H1 (cell line): ENCODE measurements around the gene ZDHHC3. TPM values are rescaled to one million over a fixed set of nuclear protein-coding genes. Genes with fewer than 3 reads are reported as not detected.

Source experiments
- CTCF ChIA-PET: fragments of 300-600 bp; sonication (Branson Sonifier 250); formaldehyde crosslinking; loops from one replicate; lab custom pipeline; 2021; ENCODE audit not compliant: partially characterized antibody; lab: Charles Lee
- POLR2A ChIA-PET: fragments of 300-600 bp; sonication (Branson Sonifier 250); formaldehyde crosslinking; loops from one replicate; lab custom pipeline; 2021; ENCODE audit warnings: inconsistent platforms; ENCODE audit not compliant: partially characterized antibody; lab: Charles Lee
- DNase-seq, 2 experiments: peaks; one replicate each; pipeline versions ENCODE4 v3.0.0 to v3.0.0-alpha.2; 2010 to 2022; ENCODE audit warnings: low spot score in 2 of 2, low read depth in 1 of 2, mixed read lengths in 1 of 2
- FAIRE-seq: peaks from 2 replicates; lab custom pipeline; 2011; peaks lifted over from hg19 to GRCh38; lab: Jason Lieb, UNC
- H2AFZ ChIP-seq: 2 replicates; pipeline ENCODE4 v1.8.1; 2012; ENCODE audit warnings: low read length, inconsistent platforms
- H2AK5ac ChIP-seq: 2 replicates; pipeline ENCODE4 v1.6.1; 2013; ENCODE audit warnings: low read depth, low read length
- H2BK120ac ChIP-seq: replicated peaks from 2 replicates; pipeline ENCODE3; 2013; ENCODE audit warnings: low read depth, low read length, inconsistent platforms
- H2BK12ac ChIP-seq: 2 replicates; pipeline ENCODE4 v1.6.1; 2013; ENCODE audit warnings: low read depth, low read length
- H2BK15ac ChIP-seq: 2 replicates; pipeline ENCODE4 v1.6.1; 2013; ENCODE audit warnings: low read length
- H2BK20ac ChIP-seq: 2 replicates; pipeline ENCODE4 v1.6.1; 2013; ENCODE audit warnings: low read length
- H2BK5ac ChIP-seq: 2 replicates; pipeline ENCODE4 v1.6.1; 2013; ENCODE audit warnings: low read depth, low read length
- H3K14ac ChIP-seq: 2 replicates; pipeline ENCODE4 v1.6.1; 2013; ENCODE audit warnings: inconsistent platforms; ENCODE audit not compliant: insufficient read length
- H3K18ac ChIP-seq: 2 replicates; pipeline ENCODE4 v1.6.1; 2013; ENCODE audit warnings: low read length; ENCODE audit errors: extremely low read depth
- H3K23ac ChIP-seq: 2 replicates; pipeline ENCODE4 v1.6.1; 2013; ENCODE audit warnings: inconsistent platforms; ENCODE audit not compliant: insufficient read length
- H3K23me2 ChIP-seq: 2 replicates; pipeline ENCODE4 v1.6.1; 2013; ENCODE audit warnings: low read depth, low read length
- H3K27ac ChIP-seq: 2 replicates; pipeline ENCODE4 v1.6.1; 2011; ENCODE audit warnings: low read depth, low read length, inconsistent platforms
- H3K27me3 ChIP-seq, 4 experiments: replicated peaks in 1 of 4; 1 replicate in 1 of 4; 2 replicates in 3 of 4; pipeline versions ENCODE4 v1.6.1 to v1.8.1; 2011 to 2013; ENCODE audit warnings: low read length in 3 of 4, mild to moderate bottlenecking in 3 of 4, inconsistent platforms in 2 of 4, mixed read lengths in 2 of 4, moderate library complexity in 1 of 4; ENCODE audit not compliant: control insufficient read depth in 3 of 4, insufficient read depth in 3 of 4; ENCODE audit errors: extremely low read depth in 1 of 4
- H3K36me3 ChIP-seq, 4 experiments: 2 replicates each; pipeline versions ENCODE4 v1.6.1 to v1.8.1; 2011 to 2013; ENCODE audit warnings: mild to moderate bottlenecking in 4 of 4, low read length in 3 of 4, moderate library complexity in 2 of 4, control low read depth in 1 of 4, inconsistent platforms in 1 of 4; ENCODE audit not compliant: insufficient read depth in 4 of 4, control insufficient read depth in 2 of 4
- H3K4ac ChIP-seq: replicated peaks from 2 replicates; pipeline ENCODE3; 2013; ENCODE audit warnings: low read length, low read depth, mixed read lengths, inconsistent platforms; ENCODE audit not compliant: insufficient read length
- H3K4me1 ChIP-seq, 4 experiments: replicated peaks in 1 of 4; 1 replicate in 1 of 4; 2 replicates in 3 of 4; pipeline versions ENCODE4 v1.6.1 to v1.8.1; 2011 to 2013; ENCODE audit warnings: low read length in 3 of 4, inconsistent platforms in 2 of 4, mixed read lengths in 1 of 4; ENCODE audit not compliant: insufficient read depth in 4 of 4, control insufficient read depth in 3 of 4
- H3K4me2 ChIP-seq, 2 experiments: 2 replicates each; pipeline versions ENCODE4 v1.6.1 to v1.8.1; 2011 to 2013; ENCODE audit warnings: low read depth in 2 of 2, low read length in 2 of 2, control low read depth in 1 of 2, inconsistent platforms in 1 of 2, mild to moderate bottlenecking in 1 of 2; ENCODE audit not compliant: insufficient read depth in 1 of 2
- H3K4me3 ChIP-seq, 4 experiments: fragments of 200-600, 300-600 bp in 1 of 4; sonication (generic), shearing (Covaris generic), sonication (Bioruptor Twin) in 1 of 4; 2 replicates each; pipeline versions ENCODE4 v1.5.1 to v1.8.1; 2011 to 2016; ENCODE audit warnings: low read length in 4 of 4, low read depth in 3 of 4, control low read depth in 2 of 4, inconsistent platforms in 2 of 4, mild to moderate bottlenecking in 2 of 4, mixed read lengths in 1 of 4, moderate library complexity in 1 of 4; ENCODE audit not compliant: insufficient read depth in 2 of 4; ENCODE audit errors: extremely low read depth in 1 of 4
- H3K56ac ChIP-seq: replicated peaks from 2 replicates; pipeline ENCODE3; 2013; ENCODE audit warnings: low read depth, mild to moderate bottlenecking, mixed read lengths, low read length, inconsistent platforms; ENCODE audit not compliant: insufficient read length
- H3K79me1 ChIP-seq: 2 replicates; pipeline ENCODE4 v1.6.1; 2013; ENCODE audit warnings: low read depth, low read length, control low read depth
- H3K79me2 ChIP-seq, 2 experiments: 2 replicates each; pipeline versions ENCODE4 v1.6.1 to v1.8.1; 2012 to 2013; ENCODE audit warnings: low read length in 2 of 2, mild to moderate bottlenecking in 2 of 2, inconsistent platforms in 1 of 2; ENCODE audit not compliant: insufficient read depth in 2 of 2, control insufficient read depth in 1 of 2
- H3K9ac ChIP-seq, 4 experiments: replicated peaks in 1 of 4; 1 replicate in 1 of 4; 2 replicates in 3 of 4; pipeline versions ENCODE4 v1.6.1 to v1.8.1; 2011 to 2013; ENCODE audit warnings: low read depth in 3 of 4, low read length in 3 of 4, control low read depth in 2 of 4, mild to moderate bottlenecking in 2 of 4, moderate library complexity in 2 of 4, inconsistent platforms in 1 of 4; ENCODE audit errors: extremely low read depth in 1 of 4
- H3K9me3 ChIP-seq, 2 experiments: 2 replicates each; pipeline versions ENCODE4 v1.6.1 to v1.8.1; 2012 to 2013; ENCODE audit warnings: mild to moderate bottlenecking in 2 of 2, moderate library complexity in 2 of 2, control low read depth in 1 of 2, inconsistent platforms in 1 of 2, low read depth in 1 of 2, low read length in 1 of 2, mixed read lengths in 1 of 2; ENCODE audit not compliant: insufficient read depth in 2 of 2
- H4K20me1 ChIP-seq, 2 experiments: replicated peaks in 1 of 2; 2 replicates each; pipeline versions ENCODE3 to v1.8.1; 2011 to 2013; ENCODE audit warnings: inconsistent platforms in 2 of 2, low read length in 2 of 2, mild to moderate bottlenecking in 1 of 2; ENCODE audit not compliant: insufficient read depth in 2 of 2, control insufficient read depth in 1 of 2
- H4K5ac ChIP-seq: 2 replicates; pipeline ENCODE4 v1.6.1; 2013; ENCODE audit warnings: low read length, low read depth, mixed read lengths, inconsistent platforms; ENCODE audit not compliant: insufficient read length
- H4K8ac ChIP-seq: 2 replicates; pipeline ENCODE4 v1.8.0; 2013; ENCODE audit warnings: mild to moderate bottlenecking, moderate library complexity, low read length, inconsistent platforms; ENCODE audit not compliant: insufficient read depth; ENCODE audit errors: extremely low read depth
- H4K91ac ChIP-seq: replicated peaks from 2 replicates; pipeline ENCODE3; 2013; ENCODE audit warnings: low read length, mixed read lengths, inconsistent platforms; ENCODE audit not compliant: insufficient read length
- CBX5 ChIP-seq: fragments of 300-800, 300-1000 bp; sonication (generic); IDR thresholded peaks from 2 replicates; pipeline ENCODE4 v1.7.1; 2016; ENCODE audit warnings: antibody characterized with exemption, low read length, low read depth
- CHD1 ChIP-seq: IDR thresholded peaks from 2 replicates; pipeline ENCODE4 v1.6.1; 2012; ENCODE audit warnings: low read depth, low read length, improper control_type of control experiment
- CTBP2 ChIP-seq: IDR thresholded peaks from 2 replicates; pipeline ENCODE4 v1.7.0; 2011; ENCODE audit warnings: borderline replicate concordance, mild to moderate bottlenecking, moderate library complexity, mixed read lengths, low read length; ENCODE audit not compliant: insufficient read depth, insufficient read length
- HDAC6 ChIP-seq: IDR thresholded peaks from one replicate; pipeline ENCODE4 v1.7.1; 2012; ENCODE audit warnings: low read depth, mild to moderate bottlenecking, inconsistent platforms, low read length, moderate library complexity
- NANOG ChIP-seq: IDR thresholded peaks from 2 replicates; pipeline ENCODE4 v1.6.1; 2011; ENCODE audit warnings: low read length, low read depth, mild to moderate bottlenecking, inconsistent platforms; ENCODE audit not compliant: insufficient read depth, poor library complexity, severe bottlenecking
- NRF1 ChIP-seq: IDR thresholded peaks from 2 replicates; pipeline ENCODE4 v1.6.1; 2011; ENCODE audit warnings: mild to moderate bottlenecking, low read depth, low read length, improper control_type of control experiment
- RAD21 ChIP-seq, 2 experiments: IDR thresholded peaks in 1 of 2; conservative IDR thresholded peaks in 1 of 2; 2 replicates each; pipeline ENCODE4 v1.6.1; 2011; ENCODE audit warnings: low read depth in 2 of 2, low read length in 2 of 2, improper control_type of control experiment in 1 of 2, inconsistent platforms in 1 of 2, mild to moderate bottlenecking in 1 of 2, moderate library complexity in 1 of 2
- TAF7 ChIP-seq: optimal IDR thresholded peaks from 2 replicates; pipeline ENCODE3; 2011; ENCODE audit warnings: low read depth, mild to moderate bottlenecking, inconsistent platforms, low read length, moderate library complexity, borderline replicate concordance
- TBP ChIP-seq: IDR thresholded peaks from 2 replicates; pipeline ENCODE4 v1.6.1; 2011; ENCODE audit warnings: low read depth, low read length, improper control_type of control experiment
- TEAD4 ChIP-seq: IDR thresholded peaks from 2 replicates; pipeline ENCODE4 v1.6.1; 2012; ENCODE audit warnings: low read depth, low read length, inconsistent platforms, mixed read lengths
- YY1 ChIP-seq: IDR thresholded peaks from 2 replicates; pipeline ENCODE4 v1.6.1; 2011; ENCODE audit warnings: low read depth, mild to moderate bottlenecking, low read length
- WGBS, 2 experiments: shearing (Covaris generic) in 1 of 2; methylation state at CpG; one replicate each; pipeline versions ENCODE4 v1.1.6 to v1.1.7; 2013 to 2015; ENCODE audit warnings: low lambda C conversion rate in 2 of 2, mixed read lengths in 2 of 2, inconsistent platforms in 1 of 2, low coverage in 1 of 2, missing lambda C conversion rate in 1 of 2; ENCODE audit not compliant: insufficient replicate concordance in 2 of 2, insufficient coverage in 1 of 2, insufficient read length in 1 of 2; ENCODE audit errors: extremely low coverage in 1 of 2, missing lambda C conversion rate in 1 of 2; 5-methylcytosine and 5-hydroxymethylcytosine counted together
- polyA plus RNA-seq, 7 experiments: library from polyadenylated mRNA; depleted of rRNA in 3 of 7; stranded (reverse) in 5 of 7; unstranded in 2 of 7; fragments of >200 nt in 5 of 7; fragments of 200-250 nt in 2 of 7; gene quantifications; 1 replicate in 5 of 7; 2 replicates in 1 of 7; 4 replicates in 1 of 7; pipeline versions ENCODE4 v1.2.1 to v1.2.3, GENCODE V29; 2011 to 2013; ENCODE audit warnings: missing spikeins in 2 of 7, mixed read lengths in 2 of 7
- total RNA-seq: library from RNA; stranded (reverse); fragmentation: NEBNext Ultra II Directional; extraction: Animal tissue kit (Norgen Biotek cat#: 25700); gene quantifications from 2 replicates; pipeline ENCODE4 v1.2.1, GENCODE V29; 2021
- TF ChIP-seq, protein P1 (sequence below): IDR thresholded peaks from 2 replicates; pipeline ENCODE4 v1.6.1; 2011; ENCODE audit warnings: low read depth, mild to moderate bottlenecking, low read length; ENCODE audit not compliant: insufficient read depth

Gene ZDHHC3
- total and polyA plus RNA-seq, 2 of the 8 experiments (the other 6 are each of a cell fraction or from before 2014, with no cell fraction given): 77.4 to 88.7 TPM

DNA sequence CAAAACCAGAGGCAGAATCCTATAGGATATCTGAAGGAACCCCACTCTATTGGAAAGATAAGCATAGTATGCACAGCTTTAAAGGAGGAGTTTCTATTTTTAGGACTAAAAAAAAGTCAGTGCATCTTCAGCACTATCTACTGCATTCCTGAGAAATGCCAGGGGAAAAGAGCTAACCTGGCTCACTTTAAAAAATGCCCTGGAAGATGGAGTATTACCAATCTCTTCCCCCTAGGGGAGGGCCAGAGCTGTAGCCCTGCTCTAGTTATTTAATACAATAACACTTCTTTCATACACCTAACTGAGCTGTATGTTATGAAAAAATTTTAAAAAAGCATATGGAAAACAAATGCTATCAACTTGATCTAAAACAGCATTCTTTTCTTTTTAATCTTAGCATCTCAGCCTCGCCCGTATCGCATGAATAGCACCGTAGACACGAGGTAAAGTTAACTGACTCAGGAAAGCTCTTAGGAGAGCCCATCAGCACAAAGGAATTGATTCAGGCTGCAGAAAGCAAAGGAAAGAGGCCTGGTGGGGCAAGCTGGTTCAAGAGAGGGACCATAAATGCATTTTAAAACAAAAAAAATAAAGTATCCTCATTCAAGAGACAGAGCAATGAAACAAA lies 51.4 kb downstream of the ZDHHC3 start:
- ChIA-PET POLR2A (interaction anchor here (2.2 kb wide), 1 partner anchor 163 kb away, joined by 5 read pairs; the partner anchor contains the start of genes KIAA1143 and KIF15), CTCF (interaction anchor here (0.7 to 9.0 kb wide), 6 partner anchors 10 to 33 kb away, joined by 3 to 69 read pairs (median 4); no protein-coding TSS in a partner anchor)
- H3K79me2 ChIP-seq: no peaks in the 10 kb centered on the region
- H3K56ac ChIP-seq: no peak overlapping the region
- no peak overlapping the region for H4K5ac ChIP-seq
- H4K91ac ChIP-seq: no peak overlapping the region
- H3K23ac ChIP-seq: no peak overlapping the region
- H3K18ac ChIP-seq: no peak overlapping the region
- no peak overlapping the region for H3K27ac ChIP-seq
- no peaks in the 10 kb centered on the region for H3K79me1 ChIP-seq
- peaks cover 0 to 13% (median 7%) of the 10 kb centered on the region in 4 experiments; a peak in 4 of 8 replicates for H3K36me3 ChIP-seq
- 99% methylated on average over 5 of the region's 5 CpGs; no CpG with 5 or more reads in 1 of the 2 experiments for WGBS, 2 experiments
- no peak overlapping the region for H2BK120ac ChIP-seq
- H3K23me2 ChIP-seq: no peaks in the 10 kb centered on the region
- no peak overlapping the region for H4K8ac ChIP-seq
- no peaks in the 10 kb centered on the region for H3K9me3 ChIP-seq
- H3K14ac ChIP-seq: no peak overlapping the region
- H3K4ac ChIP-seq: no peak overlapping the region
- no peaks in the 10 kb centered on the region for H3K27me3 ChIP-seq
- no peak for FAIRE-seq
- no peak overlapping the region for H3K4me3 ChIP-seq
- no peak overlapping the region for H2BK5ac ChIP-seq
- no peak overlapping the region for H2BK20ac ChIP-seq
- no peak overlapping the region for H2BK15ac ChIP-seq
- H3K9ac ChIP-seq: no peak overlapping the region
- H2AK5ac ChIP-seq: no peak overlapping the region
- H2AFZ ChIP-seq: no peak overlapping the region
- H4K20me1 ChIP-seq: peaks cover 5 to 6% of the 10 kb centered on the region in 2 experiments
- H3K4me1 ChIP-seq: no peaks in the 10 kb centered on the region
- DNase-seq: no peak
- H3K4me2 ChIP-seq: no peak overlapping the region
- no peak overlapping the region for H2BK12ac ChIP-seq
- TF ChIP-seq NANOG: no peak
- TF ChIP-seq TEAD4: no peak
- no peak for TF ChIP-seq CTBP2
- TF ChIP-seq TAF7: no peak
- no peak for TF ChIP-seq RAD21 (IDR thresholded peaks at IDR 0.05 in 1 of 2, conservative IDR thresholded peaks at IDR 0.05 in 1 of 2; ENCODE audit: low read depth in 2 of 2, low read length in 2 of 2)
- no peak for TF ChIP-seq CBX5
- TF ChIP-seq, protein P1, sequence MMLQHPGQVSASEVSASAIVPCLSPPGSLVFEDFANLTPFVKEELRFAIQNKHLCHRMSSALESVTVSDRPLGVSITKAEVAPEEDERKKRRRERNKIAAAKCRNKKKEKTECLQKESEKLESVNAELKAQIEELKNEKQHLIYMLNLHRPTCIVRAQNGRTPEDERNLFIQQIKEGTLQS: no peak
- no peak for TF ChIP-seq TBP
- TF ChIP-seq YY1: no peak
- no peak for TF ChIP-seq HDAC6
- TF ChIP-seq NRF1: no peak
- no peak for TF ChIP-seq CHD1
